Neutrophil (primary cell): Measurements from ENCODE around the gene ELMO1.
A peak's percentile ranks its signal among the peaks of the same experiment; 100 is the strongest.

Experiments
- H3K27ac ChIP-seq: fragments of 200-600 bp; sonication (generic); 2 replicates; pipeline ENCODE4 v1.5.1; 2016; ENCODE audit warnings: mild to moderate bottlenecking, moderate library complexity
- H3K27me3 ChIP-seq: fragments of 200-600 bp; sonication (generic); 2 replicates; pipeline ENCODE4 v1.6.0; 2016; ENCODE audit warnings: mild to moderate bottlenecking
- H3K36me3 ChIP-seq: fragments of 200-600 bp; sonication (generic); 2 replicates; pipeline ENCODE4 v1.5.1; 2017
- H3K4me1 ChIP-seq, 2 experiments: fragments of 200-600 bp in 1 of 2; sonication (generic) in 1 of 2; 1 replicate in 1 of 2; 2 replicates in 1 of 2; pipeline versions ENCODE4 v1.5.1 to v1.6.1; 2013 to 2016; ENCODE audit warnings: low read depth in 1 of 2, low read length in 1 of 2, mild to moderate bottlenecking in 1 of 2, moderate library complexity in 1 of 2; ENCODE audit not compliant: control insufficient read depth in 1 of 2, insufficient read depth in 1 of 2
- H3K4me3 ChIP-seq, 2 experiments: fragments of 200-600 bp in 1 of 2; sonication (generic) in 1 of 2; 1 replicate in 1 of 2; 2 replicates in 1 of 2; pipeline ENCODE4 v1.5.1; 2013 to 2016; ENCODE audit warnings: low read depth in 1 of 2, low read length in 1 of 2, mild to moderate bottlenecking in 1 of 2, moderate library complexity in 1 of 2
- H3K9me3 ChIP-seq: fragments of 200-600 bp; sonication (generic); 2 replicates; pipeline ENCODE4 v1.5.1; 2016
- TF ChIP-seq, protein P1 (sequence below): fragments of 200-600 bp; sonication (generic); IDR thresholded peaks from 2 replicates; pipeline ENCODE4 v1.5.1; 2016; ENCODE audit warnings: antibody characterized with exemption

The ELMO1 gene

DNA sequence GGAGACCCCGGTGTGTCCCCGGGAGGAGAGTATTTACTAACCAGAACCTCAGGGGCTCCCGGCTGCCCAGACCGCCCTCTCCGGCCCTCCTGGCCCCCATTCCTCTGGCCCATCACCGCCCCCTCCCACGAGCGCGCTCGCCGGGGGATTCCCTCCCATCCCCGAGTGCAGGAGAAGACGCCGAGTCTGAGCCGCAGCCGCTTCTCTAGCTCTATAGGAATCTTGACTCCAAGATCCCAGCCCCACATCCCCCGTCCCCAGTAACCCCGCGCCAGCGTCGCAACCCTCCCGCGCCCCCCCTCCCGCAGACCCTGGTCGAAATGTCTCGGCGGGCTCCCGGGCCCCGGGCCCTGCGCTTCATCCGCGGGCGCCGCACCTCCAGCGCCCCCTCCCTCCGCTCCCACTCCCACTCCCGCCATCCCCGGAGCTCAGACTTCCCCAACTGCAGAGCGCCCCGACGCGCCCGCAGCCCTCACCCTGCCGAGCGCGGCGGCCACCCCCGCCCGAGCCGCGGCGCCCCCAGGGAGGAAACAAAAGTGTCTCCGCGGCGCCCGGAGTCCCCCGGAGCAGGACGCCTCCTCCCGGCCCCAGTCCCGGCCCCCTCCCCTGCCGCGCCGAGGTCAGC, 541 bp downstream of the ELMO1 start:
- TF ChIP-seq, protein P1, sequence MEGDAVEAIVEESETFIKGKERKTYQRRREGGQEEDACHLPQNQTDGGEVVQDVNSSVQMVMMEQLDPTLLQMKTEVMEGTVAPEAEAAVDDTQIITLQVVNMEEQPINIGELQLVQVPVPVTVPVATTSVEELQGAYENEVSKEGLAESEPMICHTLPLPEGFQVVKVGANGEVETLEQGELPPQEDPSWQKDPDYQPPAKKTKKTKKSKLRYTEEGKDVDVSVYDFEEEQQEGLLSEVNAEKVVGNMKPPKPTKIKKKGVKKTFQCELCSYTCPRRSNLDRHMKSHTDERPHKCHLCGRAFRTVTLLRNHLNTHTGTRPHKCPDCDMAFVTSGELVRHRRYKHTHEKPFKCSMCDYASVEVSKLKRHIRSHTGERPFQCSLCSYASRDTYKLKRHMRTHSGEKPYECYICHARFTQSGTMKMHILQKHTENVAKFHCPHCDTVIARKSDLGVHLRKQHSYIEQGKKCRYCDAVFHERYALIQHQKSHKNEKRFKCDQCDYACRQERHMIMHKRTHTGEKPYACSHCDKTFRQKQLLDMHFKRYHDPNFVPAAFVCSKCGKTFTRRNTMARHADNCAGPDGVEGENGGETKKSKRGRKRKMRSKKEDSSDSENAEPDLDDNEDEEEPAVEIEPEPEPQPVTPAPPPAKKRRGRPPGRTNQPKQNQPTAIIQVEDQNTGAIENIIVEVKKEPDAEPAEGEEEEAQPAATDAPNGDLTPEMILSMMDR, result no peak

DNA sequence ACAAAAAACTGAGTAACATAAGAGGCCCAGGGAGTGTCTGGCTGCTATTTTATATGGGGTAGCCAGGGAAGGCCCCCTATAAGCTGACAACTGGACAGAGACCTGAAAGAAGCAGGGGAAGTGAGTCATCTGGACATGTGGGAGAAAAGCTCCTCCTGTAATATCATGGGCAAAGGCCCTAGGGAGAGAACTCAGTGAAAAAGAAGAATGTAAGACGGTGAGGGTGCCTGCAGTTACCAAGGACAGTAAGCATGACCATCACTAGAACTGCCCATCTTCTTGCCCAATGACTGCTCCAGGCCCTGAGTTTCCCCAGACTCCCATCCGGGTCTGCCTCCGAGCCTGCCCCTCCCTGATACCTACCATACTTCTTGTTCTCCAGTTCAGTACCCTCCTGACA, 2.3 kb downstream of the ELMO1 start:
- TF ChIP-seq, protein P1, result no peak
- peaks cover 73 to 74% of the 10 kb centered on the region in 2 experiments for H3K4me1 ChIP-seq
- H3K27ac ChIP-seq, result peak overlapping the region; percentile 96
- H3K36me3 ChIP-seq, result no peaks in the 10 kb centered on the region
- no peaks in the 10 kb centered on the region for H3K27me3 ChIP-seq
- no peaks in the 10 kb centered on the region for H3K9me3 ChIP-seq
- H3K4me3 ChIP-seq, result peak overlapping the region in 1 of 2 experiments; percentile 96

More for the DNA sequence above, 541 bp downstream of the ELMO1 start:
- Histone ChIP-seq H3K27me3 (no peaks in the 10 kb centered on the region), H3K4me3 (peak overlapping the region; percentile 88 to 96), H3K4me1 (peaks cover 56 to 57% of the 10 kb centered on the region in 2 experiments), H3K36me3 (no peaks in the 10 kb centered on the region), H3K27ac (peak overlapping the region; percentile 96), H3K9me3 (no peaks in the 10 kb centered on the region)

DNA sequence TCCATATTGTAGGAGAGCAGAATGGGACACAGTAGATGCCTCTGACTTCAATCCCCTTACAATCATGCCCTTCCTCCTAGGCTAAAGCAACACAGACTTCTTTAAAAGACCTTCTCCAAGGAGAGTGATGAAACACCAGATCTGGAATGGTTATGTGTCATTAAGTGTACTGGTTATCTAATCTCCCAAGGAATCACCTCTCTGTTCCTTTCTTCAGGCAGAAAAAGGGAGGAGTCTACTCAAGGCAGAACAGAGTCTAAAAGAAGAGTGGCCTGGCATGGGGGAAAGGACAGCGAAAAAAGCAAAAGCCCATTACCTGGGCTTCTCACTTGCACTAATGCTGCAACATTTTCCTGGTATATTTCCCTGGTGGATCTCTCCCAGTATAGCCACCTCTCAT, 2.9 kb downstream of the ELMO1 start:
- Histone ChIP-seq H3K9me3 (no peaks in the 10 kb centered on the region), H3K27ac (peak overlapping the region; percentile 96), H3K36me3 (no peaks in the 10 kb centered on the region), H3K4me1 (peaks cover 79 to 80% of the 10 kb centered on the region in 2 experiments), H3K27me3 (no peaks in the 10 kb centered on the region), H3K4me3 (peak overlapping the region; percentile 31 to 96)
- TF ChIP-seq, protein P1, result no peak

DNA sequence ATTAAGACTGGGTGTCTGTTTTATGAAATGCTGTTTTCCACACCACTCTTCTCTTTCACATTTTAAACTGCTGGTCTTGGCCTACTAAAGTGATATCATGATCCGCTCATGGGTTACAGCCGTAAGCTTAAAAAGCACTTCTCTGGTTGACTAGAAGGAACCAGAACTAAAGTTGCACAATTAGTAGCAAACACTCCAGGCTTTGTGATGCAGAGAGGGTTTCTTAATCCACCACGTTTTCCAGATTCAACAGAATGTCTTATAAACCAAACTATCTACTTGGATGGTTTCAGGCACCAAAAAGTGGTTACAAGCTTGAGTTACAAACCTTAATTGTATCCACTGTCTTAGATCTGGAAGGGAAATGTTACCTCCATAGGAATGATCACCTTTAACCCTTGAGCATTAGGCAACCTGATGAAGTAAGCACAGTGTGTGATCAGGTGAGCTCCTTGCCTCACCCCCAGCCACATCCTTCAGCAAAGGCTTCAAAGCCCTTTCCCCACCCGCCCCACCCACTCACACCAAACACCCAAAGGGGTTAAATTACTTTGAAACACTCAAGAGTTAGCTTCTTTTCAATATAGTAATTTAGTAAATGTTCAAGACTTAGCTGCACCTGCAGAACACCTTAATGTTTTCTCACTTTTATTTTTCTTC, 3.5 kb downstream of the ELMO1 start:
- Histone ChIP-seq H3K4me3 (peak overlapping the region; percentile 31 to 96), H3K27me3 (no peaks in the 10 kb centered on the region), H3K27ac (peak overlapping the region; percentile 96), H3K4me1 (peaks cover 82 to 86% of the 10 kb centered on the region in 2 experiments), H3K9me3 (no peaks in the 10 kb centered on the region), H3K36me3 (no peaks in the 10 kb centered on the region)
- TF ChIP-seq, protein P1, result no peak

- TF ChIP-seq, protein P1, result no peak
- Histone ChIP-seq H3K27ac (peak overlapping the region; percentile 96), H3K4me3 (no peak overlapping the region), H3K4me1 (peaks cover 70 to 89% of the 10 kb centered on the region in 2 experiments), H3K27me3 (no peaks in the 10 kb centered on the region), H3K36me3 (no peaks in the 10 kb centered on the region), H3K9me3 (no peaks in the 10 kb centered on the region)
Measured at GRCh38 chr7:37443627-37444026, 5.0 kb downstream of the ELMO1 start.
